Tibial artery (tissue), 4 donors: ENCODE data around the gene MRPL36.

ENCODE experiments used
- DNase-seq, 2 donors: peaks; one replicate each; pipeline ENCODE4 v3.0.0-alpha.2; 2019
- H3K27ac ChIP-seq, 2 donors: fragments of 200-600 bp; sonication (generic) in 1 of 2; 1 replicate in 1 of 2; 2 replicates in 1 of 2; pipeline ENCODE4 v1.5.1; 2018 to 2019; ENCODE audit warnings: mild to moderate bottlenecking in 1 of 2
- H3K27me3 ChIP-seq, 2 donors: fragments of 200-600 bp; sonication (generic) in 1 of 2; one replicate each; pipeline versions ENCODE4 v1.5.1 to v1.6.0; 2016 to 2019
- H3K36me3 ChIP-seq, 3 donors: fragments of 200-600 bp; sonication (generic) in 2 of 3; one replicate each; pipeline ENCODE4 v1.5.1; 2016 to 2019; ENCODE audit warnings: mild to moderate bottlenecking in 2 of 3
- H3K4me1 ChIP-seq, 4 donors: fragments of 200-600 bp; sonication (generic) in 2 of 4; 1 replicate in 3 of 4; 2 replicates in 1 of 4; pipeline ENCODE4 v1.5.1; 2016 to 2019
- H3K4me3 ChIP-seq, 2 donors: fragments of 200-600 bp; sonication (generic) in 1 of 2; 1 replicate in 1 of 2; 2 replicates in 1 of 2; pipeline ENCODE4 v1.5.1; 2018 to 2019; ENCODE audit warnings: mild to moderate bottlenecking in 2 of 2
- H3K9me3 ChIP-seq, 3 donors: fragments of 200-600 bp; sonication (generic) in 1 of 3; one replicate each; pipeline ENCODE4 v1.5.1; 2016 to 2019
- CTCF ChIP-seq, 2 experiments: fragments of 200-600 bp in 1 of 2; fragments of 450-650 bp in 1 of 2; IDR thresholded peaks; one replicate each; pipeline ENCODE4 v1.5.1; 2017 to 2019; ENCODE audit warnings: antibody characterized with exemption in 2 of 2, mild to moderate bottlenecking in 1 of 2, moderate library complexity in 1 of 2
- intact Hi-C: fragments of 100-400 bp; cut with DNase I; formaldehyde crosslinking; loops from one replicate; pipeline ENCODE4 v1.15.0; 2023; ENCODE audit warnings: low total_unique reads

Gene MRPL36

GRCh38 chr5:1795931-1796330 is 3.7 kb downstream of the MRPL36 start:
- DNase-seq = peak in 1 of 2 donors; percentile 6
- Histone ChIP-seq H3K4me3 (no peak overlapping the region), H3K27ac (no peak overlapping the region), H3K27me3 (no peaks in the 10 kb centered on the region), H3K4me1 (peaks cover 0 to 28% (median 11%) of the 10 kb centered on the region in 4 donors), H3K9me3 (no peaks in the 10 kb centered on the region), H3K36me3 (peaks cover 20 to 32% (median 20%) of the 10 kb centered on the region in 3 donors)
- TF ChIP-seq CTCF (IDR thresholded peaks at IDR 0.05) = no peak
- intact Hi-C loops = loop anchor here (10.0 kb wide), 2 partner anchors 451 to 1181 kb away; partner anchors contain the start of genes CEP72 and CLPTM1L

GRCh38 chr5:1795506-1795905 is 4.1 kb downstream of the MRPL36 start:
- Histone ChIP-seq H3K36me3 (peaks cover 20 to 32% (median 20%) of the 10 kb centered on the region in 3 donors), H3K27ac (no peak overlapping the region), H3K4me3 (no peak overlapping the region), H3K9me3 (no peaks in the 10 kb centered on the region), H3K27me3 (no peaks in the 10 kb centered on the region), H3K4me1 (peaks cover 0 to 28% (median 10%) of the 10 kb centered on the region in 4 donors)
- TF ChIP-seq CTCF (IDR thresholded peaks at IDR 0.05) = no peak
- peak in 1 of 2 donors; percentile 17 for DNase-seq
- intact Hi-C loops = loop anchor here (10.0 kb wide), 2 partner anchors 451 to 1181 kb away; partner anchors contain the start of genes CEP72 and CLPTM1L

GRCh38 chr5:1794901-1795290 is 4.7 kb downstream of the MRPL36 start:
- H3K27ac ChIP-seq = no peak overlapping the region
- H3K36me3 ChIP-seq = peaks cover 20 to 32% (median 20%) of the 10 kb centered on the region in 3 donors
- peak in 1 of 2 donors; percentile 8 for DNase-seq
- H3K9me3 ChIP-seq = no peaks in the 10 kb centered on the region
- no peak overlapping the region for H3K4me3 ChIP-seq
- no peak for TF ChIP-seq CTCF (IDR thresholded peaks at IDR 0.05)
- H3K27me3 ChIP-seq = no peaks in the 10 kb centered on the region
- H3K4me1 ChIP-seq = peaks cover 0 to 28% (median 9%) of the 10 kb centered on the region in 4 donors
- intact Hi-C loops = loop anchor here (10.0 kb wide), 2 partner anchors 450 to 1180 kb away; partner anchors contain the start of genes CEP72 and CLPTM1L

GRCh38 chr5:1793966-1794900 is 5.4 kb downstream of the MRPL36 start:
- Histone ChIP-seq H3K27me3 (no peaks in the 10 kb centered on the region), H3K4me1 (peaks cover 0 to 27% (median 9%) of the 10 kb centered on the region in 4 donors), H3K4me3 (no peak overlapping the region), H3K27ac (no peak overlapping the region), H3K9me3 (no peaks in the 10 kb centered on the region), H3K36me3 (peaks cover 20 to 32% (median 20%) of the 10 kb centered on the region in 3 donors)
- DNase-seq = peak in 1 of 2 donors; percentile 18
- TF ChIP-seq CTCF (IDR thresholded peaks at IDR 0.05) = no peak
- intact Hi-C loops = loop anchor here (10.0 kb wide), 2 partner anchors 449 to 1179 kb away; partner anchors contain the start of genes CEP72 and CLPTM1L

GRCh38 chr5:1793301-1793740 is 6.3 kb downstream of the MRPL36 start:
- Histone ChIP-seq H3K27ac (no peak overlapping the region), H3K4me1 (peaks cover 0 to 18% (median 3%) of the 10 kb centered on the region in 4 donors), H3K4me3 (no peak overlapping the region), H3K36me3 (peaks cover 17 to 29% (median 20%) of the 10 kb centered on the region in 3 donors), H3K27me3 (no peaks in the 10 kb centered on the region), H3K9me3 (no peaks in the 10 kb centered on the region)
- peak in 1 of 2 donors; percentile 7 for DNase-seq
- intact Hi-C loops = loop anchor here (10.0 kb wide), 2 partner anchors 449 to 1179 kb away; partner anchors contain the start of genes CEP72 and CLPTM1L
- TF ChIP-seq CTCF (IDR thresholded peaks at IDR 0.05) = no peak
